H1 (cell line): ENCODE measurements around the gene VPS37C. TPM values are rescaled to one million over a fixed set of nuclear protein-coding genes. Genes with fewer than 3 reads are reported as not detected.

Source experiments
- CTCF ChIA-PET: fragments of 300-600 bp; sonication (Branson Sonifier 250); formaldehyde crosslinking; loops from one replicate; lab custom pipeline; 2021; ENCODE audit not compliant: partially characterized antibody; lab: Charles Lee
- POLR2A ChIA-PET: fragments of 300-600 bp; sonication (Branson Sonifier 250); formaldehyde crosslinking; loops from one replicate; lab custom pipeline; 2021; ENCODE audit warnings: inconsistent platforms; ENCODE audit not compliant: partially characterized antibody; lab: Charles Lee
- DNase-seq, 2 experiments: peaks; one replicate each; pipeline versions ENCODE4 v3.0.0 to v3.0.0-alpha.2; 2010 to 2022; ENCODE audit warnings: low spot score in 2 of 2, low read depth in 1 of 2, mixed read lengths in 1 of 2
- FAIRE-seq: peaks from 2 replicates; lab custom pipeline; 2011; peaks lifted over from hg19 to GRCh38; lab: Jason Lieb, UNC
- H2AFZ ChIP-seq: 2 replicates; pipeline ENCODE4 v1.8.1; 2012; ENCODE audit warnings: low read length, inconsistent platforms
- H2AK5ac ChIP-seq: 2 replicates; pipeline ENCODE4 v1.6.1; 2013; ENCODE audit warnings: low read depth, low read length
- H2BK120ac ChIP-seq: replicated peaks from 2 replicates; pipeline ENCODE3; 2013; ENCODE audit warnings: low read depth, low read length, inconsistent platforms
- H2BK12ac ChIP-seq: 2 replicates; pipeline ENCODE4 v1.6.1; 2013; ENCODE audit warnings: low read depth, low read length
- H2BK15ac ChIP-seq: 2 replicates; pipeline ENCODE4 v1.6.1; 2013; ENCODE audit warnings: low read length
- H2BK20ac ChIP-seq: 2 replicates; pipeline ENCODE4 v1.6.1; 2013; ENCODE audit warnings: low read length
- H2BK5ac ChIP-seq: 2 replicates; pipeline ENCODE4 v1.6.1; 2013; ENCODE audit warnings: low read depth, low read length
- H3K14ac ChIP-seq: 2 replicates; pipeline ENCODE4 v1.6.1; 2013; ENCODE audit warnings: inconsistent platforms; ENCODE audit not compliant: insufficient read length
- H3K18ac ChIP-seq: 2 replicates; pipeline ENCODE4 v1.6.1; 2013; ENCODE audit warnings: low read length; ENCODE audit errors: extremely low read depth
- H3K23ac ChIP-seq: 2 replicates; pipeline ENCODE4 v1.6.1; 2013; ENCODE audit warnings: inconsistent platforms; ENCODE audit not compliant: insufficient read length
- H3K23me2 ChIP-seq: 2 replicates; pipeline ENCODE4 v1.6.1; 2013; ENCODE audit warnings: low read depth, low read length
- H3K27ac ChIP-seq: 2 replicates; pipeline ENCODE4 v1.6.1; 2011; ENCODE audit warnings: low read depth, low read length, inconsistent platforms
- H3K27me3 ChIP-seq, 4 experiments: replicated peaks in 1 of 4; 1 replicate in 1 of 4; 2 replicates in 3 of 4; pipeline versions ENCODE4 v1.6.1 to v1.8.1; 2011 to 2013; ENCODE audit warnings: low read length in 3 of 4, mild to moderate bottlenecking in 3 of 4, inconsistent platforms in 2 of 4, mixed read lengths in 2 of 4, moderate library complexity in 1 of 4; ENCODE audit not compliant: control insufficient read depth in 3 of 4, insufficient read depth in 3 of 4; ENCODE audit errors: extremely low read depth in 1 of 4
- H3K36me3 ChIP-seq, 4 experiments: 2 replicates each; pipeline versions ENCODE4 v1.6.1 to v1.8.1; 2011 to 2013; ENCODE audit warnings: mild to moderate bottlenecking in 4 of 4, low read length in 3 of 4, moderate library complexity in 2 of 4, control low read depth in 1 of 4, inconsistent platforms in 1 of 4; ENCODE audit not compliant: insufficient read depth in 4 of 4, control insufficient read depth in 2 of 4
- H3K4ac ChIP-seq: replicated peaks from 2 replicates; pipeline ENCODE3; 2013; ENCODE audit warnings: low read length, low read depth, mixed read lengths, inconsistent platforms; ENCODE audit not compliant: insufficient read length
- H3K4me1 ChIP-seq, 4 experiments: replicated peaks in 1 of 4; 1 replicate in 1 of 4; 2 replicates in 3 of 4; pipeline versions ENCODE4 v1.6.1 to v1.8.1; 2011 to 2013; ENCODE audit warnings: low read length in 3 of 4, inconsistent platforms in 2 of 4, mixed read lengths in 1 of 4; ENCODE audit not compliant: insufficient read depth in 4 of 4, control insufficient read depth in 3 of 4
- H3K4me2 ChIP-seq, 2 experiments: 2 replicates each; pipeline versions ENCODE4 v1.6.1 to v1.8.1; 2011 to 2013; ENCODE audit warnings: low read depth in 2 of 2, low read length in 2 of 2, control low read depth in 1 of 2, inconsistent platforms in 1 of 2, mild to moderate bottlenecking in 1 of 2; ENCODE audit not compliant: insufficient read depth in 1 of 2
- H3K4me3 ChIP-seq, 4 experiments: fragments of 200-600, 300-600 bp in 1 of 4; sonication (generic), shearing (Covaris generic), sonication (Bioruptor Twin) in 1 of 4; 2 replicates each; pipeline versions ENCODE4 v1.5.1 to v1.8.1; 2011 to 2016; ENCODE audit warnings: low read length in 4 of 4, low read depth in 3 of 4, control low read depth in 2 of 4, inconsistent platforms in 2 of 4, mild to moderate bottlenecking in 2 of 4, mixed read lengths in 1 of 4, moderate library complexity in 1 of 4; ENCODE audit not compliant: insufficient read depth in 2 of 4; ENCODE audit errors: extremely low read depth in 1 of 4
- H3K56ac ChIP-seq: replicated peaks from 2 replicates; pipeline ENCODE3; 2013; ENCODE audit warnings: low read depth, mild to moderate bottlenecking, mixed read lengths, low read length, inconsistent platforms; ENCODE audit not compliant: insufficient read length
- H3K79me1 ChIP-seq: 2 replicates; pipeline ENCODE4 v1.6.1; 2013; ENCODE audit warnings: low read depth, low read length, control low read depth
- H3K79me2 ChIP-seq, 2 experiments: 2 replicates each; pipeline versions ENCODE4 v1.6.1 to v1.8.1; 2012 to 2013; ENCODE audit warnings: low read length in 2 of 2, mild to moderate bottlenecking in 2 of 2, inconsistent platforms in 1 of 2; ENCODE audit not compliant: insufficient read depth in 2 of 2, control insufficient read depth in 1 of 2
- H3K9ac ChIP-seq, 4 experiments: replicated peaks in 1 of 4; 1 replicate in 1 of 4; 2 replicates in 3 of 4; pipeline versions ENCODE4 v1.6.1 to v1.8.1; 2011 to 2013; ENCODE audit warnings: low read depth in 3 of 4, low read length in 3 of 4, control low read depth in 2 of 4, mild to moderate bottlenecking in 2 of 4, moderate library complexity in 2 of 4, inconsistent platforms in 1 of 4; ENCODE audit errors: extremely low read depth in 1 of 4
- H3K9me3 ChIP-seq, 2 experiments: 2 replicates each; pipeline versions ENCODE4 v1.6.1 to v1.8.1; 2012 to 2013; ENCODE audit warnings: mild to moderate bottlenecking in 2 of 2, moderate library complexity in 2 of 2, control low read depth in 1 of 2, inconsistent platforms in 1 of 2, low read depth in 1 of 2, low read length in 1 of 2, mixed read lengths in 1 of 2; ENCODE audit not compliant: insufficient read depth in 2 of 2
- H4K20me1 ChIP-seq, 2 experiments: replicated peaks in 1 of 2; 2 replicates each; pipeline versions ENCODE3 to v1.8.1; 2011 to 2013; ENCODE audit warnings: inconsistent platforms in 2 of 2, low read length in 2 of 2, mild to moderate bottlenecking in 1 of 2; ENCODE audit not compliant: insufficient read depth in 2 of 2, control insufficient read depth in 1 of 2
- H4K5ac ChIP-seq: 2 replicates; pipeline ENCODE4 v1.6.1; 2013; ENCODE audit warnings: low read length, low read depth, mixed read lengths, inconsistent platforms; ENCODE audit not compliant: insufficient read length
- H4K8ac ChIP-seq: 2 replicates; pipeline ENCODE4 v1.8.0; 2013; ENCODE audit warnings: mild to moderate bottlenecking, moderate library complexity, low read length, inconsistent platforms; ENCODE audit not compliant: insufficient read depth; ENCODE audit errors: extremely low read depth
- H4K91ac ChIP-seq: replicated peaks from 2 replicates; pipeline ENCODE3; 2013; ENCODE audit warnings: low read length, mixed read lengths, inconsistent platforms; ENCODE audit not compliant: insufficient read length
- ASH2L ChIP-seq: fragments of 200-600, 300-600 bp; sonication (generic); IDR thresholded peaks from one replicate; pipeline ENCODE4 v1.7.1; 2017; ENCODE audit warnings: low read length
- EGR1 ChIP-seq: IDR thresholded peaks from 2 replicates; pipeline ENCODE4 v1.6.1; 2011; ENCODE audit warnings: low read depth, low read length, borderline replicate concordance
- FOSL1 ChIP-seq: IDR thresholded peaks from 2 replicates; pipeline ENCODE4 v1.6.1; 2011; ENCODE audit warnings: mild to moderate bottlenecking, low read depth, low read length, moderate library complexity; ENCODE audit not compliant: insufficient read depth
- GABPA ChIP-seq: IDR thresholded peaks from 2 replicates; pipeline ENCODE4 v1.6.1; 2011; ENCODE audit warnings: mild to moderate bottlenecking, low read length, moderate library complexity, borderline replicate concordance; ENCODE audit not compliant: insufficient read depth
- HDAC2 ChIP-seq, 2 experiments: fragments of 300-600 bp in 1 of 2; sonication (generic) in 1 of 2; IDR thresholded peaks; 2 replicates each; pipeline ENCODE4 v1.6.1; 2011 to 2012; ENCODE audit warnings: low read depth in 2 of 2, low read length in 2 of 2, mild to moderate bottlenecking in 2 of 2, moderate library complexity in 2 of 2, borderline replicate concordance in 1 of 2, inconsistent platforms in 1 of 2
- PHF8 ChIP-seq: fragments of 200-600 bp; sonication (generic); conservative IDR thresholded peaks from 2 replicates; pipeline ENCODE4 v1.7.1; 2012; ENCODE audit warnings: low read depth, mild to moderate bottlenecking, inconsistent platforms, low read length, moderate library complexity
- POLR2AphosphoS5 ChIP-seq: IDR thresholded peaks from 2 replicates; pipeline ENCODE4 v1.6.1; 2011; ENCODE audit warnings: low read depth, low read length
- SP1 ChIP-seq: IDR thresholded peaks from 2 replicates; pipeline ENCODE4 v1.6.1; 2011; ENCODE audit warnings: low read depth, low read length
- SRF ChIP-seq: IDR thresholded peaks from 2 replicates; pipeline ENCODE4 v1.6.1; 2011; ENCODE audit warnings: mild to moderate bottlenecking, low read depth, low read length, moderate library complexity
- TEAD4 ChIP-seq: IDR thresholded peaks from 2 replicates; pipeline ENCODE4 v1.6.1; 2012; ENCODE audit warnings: low read depth, low read length, inconsistent platforms, mixed read lengths
- ZNF274 ChIP-seq: IDR thresholded peaks from 2 replicates; pipeline ENCODE4 v1.7.0; 2012; ENCODE audit warnings: low read length, borderline replicate concordance; ENCODE audit errors: extremely low read depth
- WGBS, 2 experiments: shearing (Covaris generic) in 1 of 2; methylation state at CpG; one replicate each; pipeline versions ENCODE4 v1.1.6 to v1.1.7; 2013 to 2015; ENCODE audit warnings: low lambda C conversion rate in 2 of 2, mixed read lengths in 2 of 2, inconsistent platforms in 1 of 2, low coverage in 1 of 2, missing lambda C conversion rate in 1 of 2; ENCODE audit not compliant: insufficient replicate concordance in 2 of 2, insufficient coverage in 1 of 2, insufficient read length in 1 of 2; ENCODE audit errors: extremely low coverage in 1 of 2, missing lambda C conversion rate in 1 of 2; 5-methylcytosine and 5-hydroxymethylcytosine counted together
- polyA plus RNA-seq, 7 experiments: library from polyadenylated mRNA; depleted of rRNA in 3 of 7; stranded (reverse) in 5 of 7; unstranded in 2 of 7; fragments of >200 nt in 5 of 7; fragments of 200-250 nt in 2 of 7; gene quantifications; 1 replicate in 5 of 7; 2 replicates in 1 of 7; 4 replicates in 1 of 7; pipeline versions ENCODE4 v1.2.1 to v1.2.3, GENCODE V29; 2011 to 2013; ENCODE audit warnings: missing spikeins in 2 of 7, mixed read lengths in 2 of 7
- total RNA-seq: library from RNA; stranded (reverse); fragmentation: NEBNext Ultra II Directional; extraction: Animal tissue kit (Norgen Biotek cat#: 25700); gene quantifications from 2 replicates; pipeline ENCODE4 v1.2.1, GENCODE V29; 2021

The VPS37C gene
- total and polyA plus RNA-seq, 2 of the 8 experiments (the other 6 are each of a cell fraction or from before 2014, with no cell fraction given): 12.9 to 21.0 TPM

DNA sequence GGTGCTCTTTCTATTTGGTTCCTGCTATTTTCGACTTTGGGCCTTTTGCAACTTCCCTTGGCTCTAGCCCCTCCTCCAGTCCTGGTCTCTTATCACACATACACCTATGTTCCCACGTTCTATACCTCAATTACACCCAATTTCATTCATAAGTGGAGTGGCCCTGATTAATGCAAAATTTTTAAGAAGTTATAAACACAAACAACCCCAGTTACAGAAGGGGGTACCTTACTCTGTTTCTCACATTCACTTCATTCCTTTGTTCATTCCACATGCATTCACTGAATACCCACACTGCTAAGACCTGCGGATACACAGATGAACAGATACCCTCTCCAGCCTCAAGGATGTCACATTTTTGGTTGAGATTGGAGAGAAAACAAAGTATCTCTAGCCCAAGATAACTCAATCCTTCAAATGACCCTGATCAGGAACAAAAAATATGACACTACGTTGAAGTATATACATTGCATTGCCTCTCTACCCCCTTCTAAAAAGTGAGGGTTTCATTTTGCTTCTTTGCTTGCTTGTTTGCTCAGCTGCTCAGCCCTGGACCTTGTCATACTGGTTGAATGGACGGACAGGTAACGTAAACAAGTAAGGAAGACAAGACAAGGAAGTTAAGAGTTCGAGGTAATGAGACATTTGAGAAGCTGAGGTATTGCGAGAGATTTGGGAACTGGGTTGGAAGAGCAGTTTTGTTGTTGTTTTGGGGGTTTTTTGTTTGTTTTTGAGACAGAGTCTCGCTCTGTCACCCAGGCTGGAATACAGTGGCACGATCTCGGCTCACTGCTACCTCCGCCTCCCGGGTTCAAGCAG is 3.6 kb upstream of the VPS37C start:
- H2BK120ac ChIP-seq: no peak overlapping the region
- H3K4me3 ChIP-seq: no peak overlapping the region
- no peak for FAIRE-seq
- no peak overlapping the region for H2AFZ ChIP-seq
- no peak overlapping the region for H3K18ac ChIP-seq
- H3K79me2 ChIP-seq: peaks cover 2 to 11% of the 10 kb centered on the region in 2 experiments; a peak in 2 of 4 replicates
- ChIA-PET POLR2A (no interaction called here), CTCF (no interaction called here)
- no peak overlapping the region for H3K14ac ChIP-seq
- H3K9me3 ChIP-seq: peaks cover 3 to 4% of the 10 kb centered on the region in 2 experiments; a peak in 1 of 4 replicates
- no peak overlapping the region for H4K91ac ChIP-seq
- H3K9ac ChIP-seq: no peak overlapping the region
- no peak overlapping the region for H4K8ac ChIP-seq
- H2AK5ac ChIP-seq: no peak overlapping the region
- no peak overlapping the region for H3K4ac ChIP-seq
- no peak overlapping the region for H3K4me2 ChIP-seq
- no peaks in the 10 kb centered on the region; the same call in 1 of the 2 replicates for H3K79me1 ChIP-seq
- no peak overlapping the region for H2BK20ac ChIP-seq
- TF ChIP-seq FOSL1: no peak
- TF ChIP-seq SRF: no peak
- TF ChIP-seq ZNF274: no peak
- no peak for TF ChIP-seq GABPA
- no peak for TF ChIP-seq TEAD4
- TF ChIP-seq POLR2AphosphoS5: no peak
- TF ChIP-seq ASH2L: no peak
- no peak for TF ChIP-seq EGR1
- no peak for TF ChIP-seq HDAC2 (IDR thresholded peaks at IDR 0.05; ENCODE audit: borderline replicate concordance in 1 of 2, low read depth in 2 of 2, low read length in 2 of 2)
- no peak for TF ChIP-seq SP1
- TF ChIP-seq PHF8: no peak
- no peak overlapping the region for H2BK15ac ChIP-seq
- no peak for DNase-seq
- H3K27ac ChIP-seq: no peak overlapping the region
- no peak overlapping the region for H2BK5ac ChIP-seq
- no peak overlapping the region for H4K5ac ChIP-seq
- WGBS, 2 experiments: 89 to 100% methylated on average over 1 to 13 of the region's 13 CpGs
- H2BK12ac ChIP-seq: no peak overlapping the region
- H3K4me1 ChIP-seq: peaks cover 0 to 7% (median 2%) of the 10 kb centered on the region in 4 experiments; a peak in 3 of 7 replicates
- H3K56ac ChIP-seq: no peak overlapping the region
- H3K23ac ChIP-seq: no peak overlapping the region
- no peaks in the 10 kb centered on the region for H4K20me1 ChIP-seq
- H3K23me2 ChIP-seq: peaks cover 6% of the 10 kb centered on the region
- no peaks in the 10 kb centered on the region for H3K36me3 ChIP-seq
- no peaks in the 10 kb centered on the region for H3K27me3 ChIP-seq
